Measurements from ENCODE around the gene GAB2. TPM values are rescaled to one million over a fixed set of nuclear protein-coding genes. Genes with fewer than 3 reads are reported as not detected.
A peak's percentile ranks its signal among the peaks of the same experiment; 100 is the strongest.

Gene GAB2
- total and polyA plus RNA-seq, 2 of the 13 experiments (the other 11 are each of a cell fraction or from before 2014, with no cell fraction given): 4.1 to 8.6 TPM

DNA sequence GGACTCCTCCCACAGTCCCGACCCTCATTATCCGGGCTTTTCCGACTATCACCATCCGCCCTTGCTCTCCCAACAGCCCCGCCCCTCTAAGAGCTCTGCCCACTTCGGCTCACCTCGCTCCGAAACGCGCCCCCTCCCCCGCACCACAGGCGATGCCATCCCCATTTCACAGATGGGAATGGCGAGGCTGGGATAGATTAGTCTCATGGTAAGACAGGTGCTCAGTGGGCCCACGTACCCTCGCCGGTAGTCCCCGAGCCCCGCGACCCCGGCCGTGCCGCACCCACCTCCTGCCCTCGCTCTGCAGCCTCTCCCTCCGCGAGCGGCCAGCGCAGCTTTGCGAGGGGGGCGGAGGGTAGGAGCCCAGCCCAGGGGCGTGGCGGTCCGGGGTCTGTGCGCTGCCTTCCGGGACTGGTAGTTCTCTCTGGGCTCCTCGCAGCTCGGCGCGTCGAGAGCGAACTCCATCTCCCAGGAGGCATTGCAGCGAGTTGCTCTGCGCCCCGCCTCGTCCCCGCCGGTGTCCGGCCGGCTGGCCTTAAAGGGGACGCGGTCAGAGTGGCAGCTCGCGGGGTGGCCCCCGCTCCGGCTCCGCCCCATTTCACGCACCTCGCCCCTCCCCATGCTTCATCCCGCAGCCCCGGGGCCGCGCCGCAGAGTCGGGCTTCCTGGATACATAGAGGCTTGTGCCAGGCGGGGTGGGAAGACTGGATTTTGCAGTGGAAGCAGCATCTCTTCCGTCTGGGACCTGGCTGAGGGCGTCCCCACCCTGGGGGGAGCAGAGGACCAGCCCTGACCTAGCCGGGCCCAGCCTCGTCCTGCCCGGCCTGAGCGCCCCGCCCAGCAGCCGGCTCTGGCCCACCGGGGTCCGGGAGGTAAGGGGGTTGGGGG lies 229.1 kb downstream of the GAB2 start, which contains the start of the genes KCTD21 and USP35 (continued):
- TF ChIP-seq, protein P1, sequence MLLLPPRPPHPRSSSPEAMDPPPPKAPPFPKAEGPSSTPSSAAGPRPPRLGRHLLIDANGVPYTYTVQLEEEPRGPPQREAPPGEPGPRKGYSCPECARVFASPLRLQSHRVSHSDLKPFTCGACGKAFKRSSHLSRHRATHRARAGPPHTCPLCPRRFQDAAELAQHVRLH (CRISPR knock-in tag; IDR thresholded peaks at IDR 0.05; ENCODE audit: borderline replicate concordance, low read depth): peak; percentile 92; the same call in 1 of the 2 replicates
- TF ChIP-seq ZNF326 (CRISPR knock-in tag; IDR thresholded peaks at IDR 0.05; ENCODE audit: borderline replicate concordance): no peak
- TF ChIP-seq ZFX (CRISPR knock-in tag; IDR thresholded peaks at IDR 0.05; ENCODE audit: low read depth): peak; percentile 71
- no peak for TF ChIP-seq EHMT2 (IDR thresholded peaks at IDR 0.05; ENCODE audit: borderline replicate concordance, low read depth, low read length)
- TF ChIP-seq NCOA2 (CRISPR knock-in tag; IDR thresholded peaks at IDR 0.05): no peak; the same call in 1 of the 2 replicates
- TF ChIP-seq, protein P2, sequence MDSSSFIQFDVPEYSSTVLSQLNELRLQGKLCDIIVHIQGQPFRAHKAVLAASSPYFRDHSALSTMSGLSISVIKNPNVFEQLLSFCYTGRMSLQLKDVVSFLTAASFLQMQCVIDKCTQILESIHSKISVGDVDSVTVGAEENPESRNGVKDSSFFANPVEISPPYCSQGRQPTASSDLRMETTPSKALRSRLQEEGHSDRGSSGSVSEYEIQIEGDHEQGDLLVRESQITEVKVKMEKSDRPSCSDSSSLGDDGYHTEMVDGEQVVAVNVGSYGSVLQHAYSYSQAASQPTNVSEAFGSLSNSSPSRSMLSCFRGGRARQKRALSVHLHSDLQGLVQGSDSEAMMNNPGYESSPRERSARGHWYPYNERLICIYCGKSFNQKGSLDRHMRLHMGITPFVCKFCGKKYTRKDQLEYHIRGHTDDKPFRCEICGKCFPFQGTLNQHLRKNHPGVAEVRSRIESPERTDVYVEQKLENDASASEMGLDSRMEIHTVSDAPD (CRISPR knock-in tag; IDR thresholded peaks at IDR 0.05): no peak
- TF ChIP-seq, protein P3, sequence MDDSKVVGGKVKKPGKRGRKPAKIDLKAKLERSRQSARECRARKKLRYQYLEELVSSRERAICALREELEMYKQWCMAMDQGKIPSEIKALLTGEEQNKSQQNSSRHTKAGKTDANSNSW (CRISPR knock-in tag; IDR thresholded peaks at IDR 0.05; ENCODE audit: borderline replicate concordance): no peak
- TF ChIP-seq ZNF678 (CRISPR knock-in tag; IDR thresholded peaks at IDR 0.05): no peak
- TF ChIP-seq MYNN (CRISPR knock-in tag; IDR thresholded peaks at IDR 0.05; ENCODE audit: low read depth): 0 out of 2 replicates have a peak, but pooled peaks have one; percentile 82
- TF ChIP-seq, protein P4, sequence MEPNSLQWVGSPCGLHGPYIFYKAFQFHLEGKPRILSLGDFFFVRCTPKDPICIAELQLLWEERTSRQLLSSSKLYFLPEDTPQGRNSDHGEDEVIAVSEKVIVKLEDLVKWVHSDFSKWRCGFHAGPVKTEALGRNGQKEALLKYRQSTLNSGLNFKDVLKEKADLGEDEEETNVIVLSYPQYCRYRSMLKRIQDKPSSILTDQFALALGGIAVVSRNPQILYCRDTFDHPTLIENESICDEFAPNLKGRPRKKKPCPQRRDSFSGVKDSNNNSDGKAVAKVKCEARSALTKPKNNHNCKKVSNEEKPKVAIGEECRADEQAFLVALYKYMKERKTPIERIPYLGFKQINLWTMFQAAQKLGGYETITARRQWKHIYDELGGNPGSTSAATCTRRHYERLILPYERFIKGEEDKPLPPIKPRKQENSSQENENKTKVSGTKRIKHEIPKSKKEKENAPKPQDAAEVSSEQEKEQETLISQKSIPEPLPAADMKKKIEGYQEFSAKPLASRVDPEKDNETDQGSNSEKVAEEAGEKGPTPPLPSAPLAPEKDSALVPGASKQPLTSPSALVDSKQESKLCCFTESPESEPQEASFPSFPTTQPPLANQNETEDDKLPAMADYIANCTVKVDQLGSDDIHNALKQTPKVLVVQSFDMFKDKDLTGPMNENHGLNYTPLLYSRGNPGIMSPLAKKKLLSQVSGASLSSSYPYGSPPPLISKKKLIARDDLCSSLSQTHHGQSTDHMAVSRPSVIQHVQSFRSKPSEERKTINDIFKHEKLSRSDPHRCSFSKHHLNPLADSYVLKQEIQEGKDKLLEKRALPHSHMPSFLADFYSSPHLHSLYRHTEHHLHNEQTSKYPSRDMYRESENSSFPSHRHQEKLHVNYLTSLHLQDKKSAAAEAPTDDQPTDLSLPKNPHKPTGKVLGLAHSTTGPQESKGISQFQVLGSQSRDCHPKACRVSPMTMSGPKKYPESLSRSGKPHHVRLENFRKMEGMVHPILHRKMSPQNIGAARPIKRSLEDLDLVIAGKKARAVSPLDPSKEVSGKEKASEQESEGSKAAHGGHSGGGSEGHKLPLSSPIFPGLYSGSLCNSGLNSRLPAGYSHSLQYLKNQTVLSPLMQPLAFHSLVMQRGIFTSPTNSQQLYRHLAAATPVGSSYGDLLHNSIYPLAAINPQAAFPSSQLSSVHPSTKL (CRISPR knock-in tag; IDR thresholded peaks at IDR 0.05): no peak; the same call in 1 of the 2 replicates
- no peak for TF ChIP-seq JDP2 (CRISPR knock-in tag; IDR thresholded peaks at IDR 0.05; ENCODE audit: borderline replicate concordance)
- TF ChIP-seq ZNF572 (CRISPR knock-in tag; IDR thresholded peaks at IDR 0.05): peak; percentile 88; the same call in 1 of the 2 replicates
- no peak for TF ChIP-seq ONECUT2 (CRISPR knock-in tag; IDR thresholded peaks at IDR 0.05)
- TF ChIP-seq, protein P5, sequence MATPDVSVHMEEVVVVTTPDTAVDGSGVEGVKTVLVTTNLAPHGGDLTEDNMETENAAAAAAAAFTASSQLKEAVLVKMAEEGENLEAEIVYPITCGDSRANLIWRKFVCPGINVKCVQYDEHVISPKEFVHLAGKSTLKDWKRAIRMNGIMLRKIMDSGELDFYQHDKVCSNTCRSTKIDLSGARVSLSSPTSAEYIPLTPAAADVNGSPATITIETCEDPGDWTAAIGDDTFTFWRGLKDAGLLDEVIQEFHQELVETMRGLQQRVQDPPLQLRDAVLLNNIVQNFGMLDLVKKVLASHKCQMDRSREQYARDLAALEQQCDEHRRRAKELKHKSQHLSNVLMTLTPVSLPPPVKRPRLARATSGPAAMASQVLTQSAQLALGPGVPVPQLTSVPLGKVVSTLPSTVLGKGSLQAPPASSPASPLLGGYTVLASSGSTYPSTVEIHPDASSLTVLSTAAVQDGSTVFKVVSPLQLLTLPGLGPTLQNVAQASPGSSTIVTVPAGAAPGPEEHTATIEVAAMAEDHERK (CRISPR knock-in tag; IDR thresholded peaks at IDR 0.05; ENCODE audit: low read depth): 0 out of 2 replicates have a peak, but pooled peaks have one; percentile 23
- TF ChIP-seq ZNF143 (CRISPR knock-in tag; IDR thresholded peaks at IDR 0.05): peak; percentile 98
- TF ChIP-seq CC2D1A (CRISPR knock-in tag; IDR thresholded peaks at IDR 0.05): 0 out of 2 replicates have a peak, but pooled peaks have one; percentile 33
- TF ChIP-seq SMYD3 (CRISPR knock-in tag; IDR thresholded peaks at IDR 0.05): no peak
- TF ChIP-seq, protein P6, sequence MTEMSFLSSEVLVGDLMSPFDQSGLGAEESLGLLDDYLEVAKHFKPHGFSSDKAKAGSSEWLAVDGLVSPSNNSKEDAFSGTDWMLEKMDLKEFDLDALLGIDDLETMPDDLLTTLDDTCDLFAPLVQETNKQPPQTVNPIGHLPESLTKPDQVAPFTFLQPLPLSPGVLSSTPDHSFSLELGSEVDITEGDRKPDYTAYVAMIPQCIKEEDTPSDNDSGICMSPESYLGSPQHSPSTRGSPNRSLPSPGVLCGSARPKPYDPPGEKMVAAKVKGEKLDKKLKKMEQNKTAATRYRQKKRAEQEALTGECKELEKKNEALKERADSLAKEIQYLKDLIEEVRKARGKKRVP (CRISPR knock-in tag; IDR thresholded peaks at IDR 0.05): no peak; a peak in 1 of 4 replicates
